Gastrocnemius medialis (tissue), 4 donors: ENCODE data around the gene RNGTT. TPM values are rescaled to one million over a fixed set of nuclear protein-coding genes. Genes with fewer than 3 reads are reported as not detected.
"Not testable (repeated sequence)": the region's sequence is repeated elsewhere in the genome, so short reads cannot be mapped to it uniquely, and the experiment has no call there.

Source experiments
- ATAC-seq, 2 donors: fragments of 150-250 bp; one replicate each; pipeline ENCODE4 v1.9.1; 2016
- DNase-seq, 2 donors: peaks; one replicate each; pipeline ENCODE4 v3.0.0-alpha.2; 2019
- H3K27ac ChIP-seq, 4 donors: fragments of 200-600 bp; sonication (generic); 1 replicate in 1 of 4; 2 replicates in 3 of 4; pipeline ENCODE4 v1.5.1; 2016 to 2018; ENCODE audit warnings: mild to moderate bottlenecking in 2 of 4, moderate library complexity in 1 of 4
- H3K27me3 ChIP-seq, 3 donors: fragments of 200-600 bp; sonication (generic) in 2 of 3; 1 replicate in 1 of 3; 2 replicates in 2 of 3; pipeline versions ENCODE4 v1.5.1 to v1.6.0; 2016 to 2019; ENCODE audit warnings: mild to moderate bottlenecking in 1 of 3, moderate library complexity in 1 of 3
- H3K36me3 ChIP-seq, 2 donors: fragments of 200-600 bp; sonication (generic) in 1 of 2; one replicate each; pipeline ENCODE4 v1.5.1; 2017 to 2018
- H3K4me1 ChIP-seq, 2 donors: fragments of 200-600 bp; sonication (generic) in 1 of 2; one replicate each; pipeline ENCODE4 v1.5.1; 2016 to 2017; ENCODE audit warnings: mild to moderate bottlenecking in 2 of 2
- H3K4me3 ChIP-seq, 4 donors: fragments of 200-600 bp; sonication (generic) in 3 of 4; 1 replicate in 1 of 4; 2 replicates in 3 of 4; pipeline ENCODE4 v1.5.1; 2016 to 2019; ENCODE audit warnings: mild to moderate bottlenecking in 2 of 4
- H3K9me3 ChIP-seq, 3 donors: fragments of 200-600 bp; sonication (generic) in 2 of 3; 1 replicate in 1 of 3; 2 replicates in 2 of 3; pipeline ENCODE4 v1.5.1; 2016 to 2019
- CTCF ChIP-seq, 5 experiments: fragments of 450-650 bp in 3 of 5; fragments of 200-600 bp in 2 of 5; sonication (generic) in 2 of 5; IDR thresholded peaks in 4 of 5; conservative IDR thresholded peaks in 1 of 5; 1 replicate in 4 of 5; 2 replicates in 1 of 5; pipeline ENCODE4 v1.5.1; 2016 to 2019; ENCODE audit warnings: antibody characterized with exemption in 5 of 5, mild to moderate bottlenecking in 3 of 5, moderate library complexity in 3 of 5
- POLR2A ChIP-seq, 2 donors: fragments of 450-650 bp; IDR thresholded peaks; one replicate each; pipeline ENCODE4 v1.6.1; 2017; ENCODE audit warnings: antibody characterized with exemption in 2 of 2, mild to moderate bottlenecking in 2 of 2, moderate library complexity in 2 of 2
- in situ Hi-C, 4 donors: fragments of 200-750 bp; cut with MboI; loops; one replicate each; pipeline versions ENCODE4 v1.15.0 to v1.8.0; 2017; ENCODE audit warnings: low sequenced_read_pairs in 4 of 4
- intact Hi-C: fragments of 100-400 bp; cut with DNase I; formaldehyde crosslinking; loops from one replicate; pipeline ENCODE4 v1.15.1; 2023; ENCODE audit warnings: low total_unique reads
- total RNA-seq, 4 donors: library from RNA; depleted of rRNA; stranded (reverse); fragments of >200 nt; gene quantifications; one replicate each; pipeline versions ENCODE4 v1.1.0 to v1.2.3, GENCODE V29; 2016

The RNGTT gene
- total RNA-seq, 4 donors from 2014 or later = 4.9 to 11.3 (median 8.2) TPM

- in situ Hi-C loops = no loop called here
- Histone ChIP-seq H3K27me3 (no peaks in the 10 kb centered on the region), H3K4me3 (no peak overlapping the region), H3K9me3 (no peaks in the 10 kb centered on the region), H3K27ac (no peak overlapping the region), H3K36me3 (no peaks in the 10 kb centered on the region), H3K4me1 (peaks cover 6% of the 10 kb centered on the region in 2 donors)
- no peak for DNase-seq
- TF ChIP-seq CTCF (IDR thresholded peaks at IDR 0.05 in 4 of 5, conservative IDR thresholded peaks at IDR 0.05 in 1 of 5) (no peak), POLR2A (IDR thresholded peaks at IDR 0.05) (no peak)
- intact Hi-C loops = no loop called here
- no peak for ATAC-seq
These were observed 49.9 kb downstream of the RNGTT start for GRCh38 chr6:88913471-88913870.

GRCh38 chr6:88910922-88911778 lies 52.3 kb downstream of the RNGTT start:
- H3K4me1 ChIP-seq = peaks cover 6% of the 10 kb centered on the region in 2 donors
- H3K36me3 ChIP-seq = no peaks in the 10 kb centered on the region
- H3K27me3 ChIP-seq = no peaks in the 10 kb centered on the region
- TF ChIP-seq CTCF (IDR thresholded peaks at IDR 0.05 in 4 of 5, conservative IDR thresholded peaks at IDR 0.05 in 1 of 5) (no peak), POLR2A (IDR thresholded peaks at IDR 0.05) (no peak)
- DNase-seq (no peak), ATAC-seq (no peak)
- H3K9me3 ChIP-seq = no peaks in the 10 kb centered on the region
- in situ Hi-C loops (no loop called here), intact Hi-C loops (no loop called here)
- no peak overlapping the region for H3K4me3 ChIP-seq
- H3K27ac ChIP-seq = no peak overlapping the region

GRCh38 chr6:88908598-88909548 lies 54.5 kb downstream of the RNGTT start:
- Histone ChIP-seq H3K9me3 (no peaks in the 10 kb centered on the region), H3K4me3 (no peak overlapping the region), H3K27me3 (no peaks in the 10 kb centered on the region), H3K27ac (no peak overlapping the region), H3K4me1 (peaks cover 6% of the 10 kb centered on the region in 2 donors), H3K36me3 (peaks cover 0 to 11% of the 10 kb centered on the region in 2 donors)
- in situ Hi-C loops (no loop called here), intact Hi-C loops (no loop called here)
- TF ChIP-seq POLR2A (IDR thresholded peaks at IDR 0.05) = no peak
- no peak for TF ChIP-seq CTCF (IDR thresholded peaks at IDR 0.05 in 4 of 5, conservative IDR thresholded peaks at IDR 0.05 in 1 of 5)
- DNase-seq (no peak), ATAC-seq (no peak)

- intact Hi-C loops, DNase-seq, ATAC-seq, H3K4me3 ChIP-seq, in situ Hi-C loops, H3K27me3 ChIP-seq, H3K4me1 ChIP-seq, H3K27ac ChIP-seq, H3K9me3 ChIP-seq: not testable (repeated sequence)
- H3K36me3 ChIP-seq = peaks cover 0 to 11% of the 10 kb centered on the region in 2 donors
These were observed 56.3 kb downstream of the RNGTT start for GRCh38 chr6:88907148-88907547.
